Hematopoietic multipotent progenitor cell (in vitro differentiated cells): ENCODE results near the gene CCDC71. TPM values are rescaled to one million over a fixed set of nuclear protein-coding genes. Genes with fewer than 3 reads are reported as not detected.

Experiments used
- DNase-seq, 3 donors: peaks; one replicate each; pipeline ENCODE4 v3.0.0-alpha.2; 2011 to 2015; ENCODE audit warnings: low read depth in 2 of 3, low spot score in 2 of 3
- total RNA-seq: library from RNA; depleted of rRNA; stranded (reverse); fragments of >200 nt; gene quantifications from one replicate; pipeline ENCODE4 v1.2.3, GENCODE V29; 2012

Gene CCDC71
- 61.4 TPM for total RNA-seq

- DNase-seq: peak; percentile 61 to 84 (median 75)
Measured at GRCh38 chr3:49165771-49166751, at the start of gene CCDC71. CCDC71 (minus strand) TSS chr3:49166331; CDS start chr3:49164208, 2,123 bp downstream.

- DNase-seq: no peak
Measured at GRCh38 chr3:49213998-49214397, 47.9 kb upstream of the CCDC71 start.

GRCh38 chr3:49213541-49213943 is 47.4 kb upstream of the CCDC71 start:
- no peak for DNase-seq

- DNase-seq: no peak
Measured at GRCh38 chr3:49199900-49200281, 33.8 kb upstream of the CCDC71 start.

GRCh38 chr3:49199239-49199899 is 33.2 kb upstream of the CCDC71 start:
- DNase-seq: peak in 2 of 3 donors; percentile 18 to 25

GRCh38 chr3:49198611-49199230 is 32.6 kb upstream of the CCDC71 start:
- DNase-seq: no peak

- DNase-seq: no peak
Measured at GRCh38 chr3:49198161-49198560, 32.0 kb upstream of the CCDC71 start.

- no peak for DNase-seq
Measured at GRCh38 chr3:49191741-49192140, 25.6 kb upstream of the CCDC71 start.

- no peak for DNase-seq
Measured at GRCh38 chr3:49183873-49184272, 17.7 kb upstream of the CCDC71 start.

GRCh38 chr3:49182682-49183081 is 16.6 kb upstream of the CCDC71 start:
- DNase-seq: no peak

GRCh38 chr3:49181351-49181750 is 15.2 kb upstream of the CCDC71 start:
- no peak for DNase-seq

- DNase-seq: no peak
Measured at GRCh38 chr3:49180116-49180515, 14.0 kb upstream of the CCDC71 start.

- DNase-seq: no peak
Measured at GRCh38 chr3:49177073-49177472, 10.9 kb upstream of the CCDC71 start.

- no peak for DNase-seq
Measured at GRCh38 chr3:49175530-49175929, 9.4 kb upstream of the CCDC71 start.

- DNase-seq: no peak
Measured at GRCh38 chr3:49174397-49174985, 8.4 kb upstream of the CCDC71 start.

GRCh38 chr3:49173792-49174170 is 7.7 kb upstream of the CCDC71 start:
- no peak for DNase-seq

GRCh38 chr3:49173116-49173791 is 7.1 kb upstream of the CCDC71 start:
- DNase-seq: no peak

GRCh38 chr3:49172551-49173041 is 6.5 kb upstream of the CCDC71 start:
- DNase-seq: no peak

- DNase-seq: no peak
Measured at GRCh38 chr3:49171775-49172500, 5.8 kb upstream of the CCDC71 start.
